ENCODE data around the gene FGF22.

The FGF22 gene

GRCh38 chr19:676007-676338, 36.3 kb downstream of the FGF22 start:
- DNase-seq (ENCODE audit: low read depth) = no peak

GRCh38 chr19:676339-677105, 36.8 kb downstream of the FGF22 start, which contains the start of gene FSTL3:
Gene FSTL3 (plus strand): TSS chr19:676392. CDS start chr19:676424, 32 bp downstream.
- no peak for DNase-seq (ENCODE audit: low read depth)
- H3K4me3 ChIP-seq (ENCODE audit: low read depth, low read length) = peak within 1 kb of the TSS; percentile 74
- TF ChIP-seq CTCF (conservative IDR thresholded peaks at IDR 0.05; ENCODE audit: low read depth, low read length) = no peak

More at GRCh38 chr19:676007-676338, 36.3 kb downstream of the FGF22 start:
- peak overlapping the region; percentile 74 for H3K4me3 ChIP-seq (ENCODE audit: low read depth, low read length)
- no peak for TF ChIP-seq CTCF (conservative IDR thresholded peaks at IDR 0.05; ENCODE audit: low read depth, low read length)

GRCh38 chr19:677201-677600, 37.5 kb downstream of the FGF22 start:
- peak overlapping the region; percentile 74 for H3K4me3 ChIP-seq (ENCODE audit: low read depth, low read length)
- no peak for TF ChIP-seq CTCF (conservative IDR thresholded peaks at IDR 0.05; ENCODE audit: low read depth, low read length)
- DNase-seq (ENCODE audit: low read depth) = peak; percentile 87

- DNase-seq (ENCODE audit: low read depth) = peak; percentile 54
- no peak for TF ChIP-seq CTCF (conservative IDR thresholded peaks at IDR 0.05; ENCODE audit: low read depth, low read length)
- H3K4me3 ChIP-seq (ENCODE audit: low read depth, low read length) = peak overlapping the region; percentile 74
Observed at GRCh38 chr19:677601-678436, 38.1 kb downstream of the FGF22 start.

- peak overlapping the region; percentile 67 for H3K4me3 ChIP-seq (ENCODE audit: low read depth, low read length)
Observed at GRCh38 chr19:678791-679388, 39.2 kb downstream of the FGF22 start.

More at GRCh38 chr19:678791-679388, 39.2 kb downstream of the FGF22 start:
- no peak for TF ChIP-seq CTCF (conservative IDR thresholded peaks at IDR 0.05; ENCODE audit: low read depth, low read length)
- DNase-seq (ENCODE audit: low read depth) = no peak
